ENCODE measurements around the gene TEN1.
A peak's percentile ranks its signal among the peaks of the same experiment; 100 is the strongest.

Gene TEN1

GRCh38 chr17:75976175-75976848 lies 2.7 kb upstream of the TEN1 start:
- DNase-seq (ENCODE audit: low spot score), result no peak

DNA sequence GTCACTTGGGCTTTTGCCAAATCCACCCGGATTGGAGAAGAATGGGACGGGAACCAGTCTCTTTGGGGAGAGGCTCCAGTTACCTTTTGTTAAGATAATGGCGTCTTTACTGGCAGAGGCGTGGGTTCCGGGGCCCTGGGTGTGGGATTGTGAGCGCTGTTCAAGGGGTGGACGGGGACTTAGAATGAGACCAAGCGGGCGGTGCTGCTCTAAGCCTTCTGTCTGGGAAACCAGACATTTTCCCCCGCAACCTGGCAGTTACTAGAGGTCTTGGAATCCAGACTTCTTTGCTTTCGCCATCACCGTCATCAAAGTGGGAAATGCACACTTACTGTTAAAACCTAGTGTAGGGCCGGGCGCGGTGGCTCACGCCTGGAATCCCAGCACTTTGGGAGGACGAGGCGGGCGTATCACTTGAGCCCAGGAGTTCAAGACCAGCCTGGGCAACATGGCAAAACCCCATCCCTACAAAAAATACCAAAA lies 706 bp downstream of the TEN1 start:
- no peak for DNase-seq (ENCODE audit: low spot score)

DNA sequence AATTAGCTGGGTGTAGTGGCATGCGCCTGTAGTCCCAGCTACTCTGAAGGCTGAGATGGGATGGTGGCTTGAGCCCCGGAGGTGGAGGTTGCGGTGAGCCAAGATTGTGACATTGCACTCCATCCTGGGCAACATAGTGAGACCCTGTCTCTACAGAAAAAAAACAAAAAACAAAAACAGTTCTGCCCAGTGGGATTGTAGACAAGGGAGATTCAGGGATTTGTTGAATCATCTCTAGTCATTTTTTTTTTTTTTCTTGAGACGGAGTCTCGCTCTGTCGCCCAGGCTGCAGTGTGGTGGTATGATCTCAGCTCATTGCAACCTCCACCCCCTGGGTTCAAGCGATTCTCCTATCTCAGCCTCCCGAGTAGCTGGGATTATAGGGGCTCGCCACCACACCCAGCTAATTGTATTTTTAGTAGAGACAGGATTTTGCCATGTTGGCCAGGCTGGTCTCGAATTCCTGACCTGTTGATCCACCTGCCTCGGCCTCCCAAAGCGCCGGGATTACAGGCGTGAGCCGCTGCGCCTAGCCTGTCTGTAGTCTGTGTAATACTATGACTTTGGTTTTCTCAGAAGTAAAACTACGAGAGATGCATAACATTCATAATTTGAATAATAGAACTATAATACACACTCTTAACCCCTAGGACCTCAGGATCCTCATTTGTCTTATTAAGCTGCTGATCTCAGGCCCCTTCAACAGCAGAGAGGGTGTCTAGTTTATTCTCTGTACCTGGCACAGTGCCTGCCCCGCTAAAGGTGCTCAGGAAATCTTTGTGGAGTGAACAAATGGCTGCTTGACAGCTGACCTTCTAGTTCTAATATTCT lies 1.4 kb downstream of the TEN1 start:
- no peak for DNase-seq (ENCODE audit: low spot score)

DNA sequence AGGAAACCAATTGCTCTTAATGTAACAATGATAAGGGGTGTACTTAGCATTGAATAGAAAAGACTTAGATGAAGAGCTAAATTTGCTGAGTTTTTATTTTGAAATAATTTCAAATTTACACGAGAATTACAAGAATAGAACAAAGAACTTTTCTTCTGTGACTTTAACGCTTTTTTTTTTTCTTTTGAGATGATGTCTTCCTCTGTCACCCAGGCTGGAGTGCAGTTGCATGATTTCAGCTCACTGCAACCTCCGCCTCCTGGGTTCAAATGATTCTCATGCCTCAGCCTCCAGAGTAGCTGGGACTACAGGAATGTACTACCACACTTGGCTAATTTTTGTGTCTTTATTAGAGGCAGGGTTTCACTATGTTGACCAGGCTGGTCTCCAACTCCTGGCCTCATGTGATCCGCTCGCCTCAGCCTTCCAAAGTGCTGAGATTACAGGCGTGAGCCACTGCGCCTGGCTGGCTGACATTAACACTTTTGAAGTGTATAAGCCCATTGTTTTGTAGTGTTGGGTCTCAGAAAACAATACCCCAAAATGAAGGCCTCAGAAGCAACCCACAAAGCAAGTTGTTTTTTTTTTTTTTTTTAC lies 2.1 kb downstream of the TEN1 start:
- DNase-seq (ENCODE audit: low spot score), result no peak

DNA sequence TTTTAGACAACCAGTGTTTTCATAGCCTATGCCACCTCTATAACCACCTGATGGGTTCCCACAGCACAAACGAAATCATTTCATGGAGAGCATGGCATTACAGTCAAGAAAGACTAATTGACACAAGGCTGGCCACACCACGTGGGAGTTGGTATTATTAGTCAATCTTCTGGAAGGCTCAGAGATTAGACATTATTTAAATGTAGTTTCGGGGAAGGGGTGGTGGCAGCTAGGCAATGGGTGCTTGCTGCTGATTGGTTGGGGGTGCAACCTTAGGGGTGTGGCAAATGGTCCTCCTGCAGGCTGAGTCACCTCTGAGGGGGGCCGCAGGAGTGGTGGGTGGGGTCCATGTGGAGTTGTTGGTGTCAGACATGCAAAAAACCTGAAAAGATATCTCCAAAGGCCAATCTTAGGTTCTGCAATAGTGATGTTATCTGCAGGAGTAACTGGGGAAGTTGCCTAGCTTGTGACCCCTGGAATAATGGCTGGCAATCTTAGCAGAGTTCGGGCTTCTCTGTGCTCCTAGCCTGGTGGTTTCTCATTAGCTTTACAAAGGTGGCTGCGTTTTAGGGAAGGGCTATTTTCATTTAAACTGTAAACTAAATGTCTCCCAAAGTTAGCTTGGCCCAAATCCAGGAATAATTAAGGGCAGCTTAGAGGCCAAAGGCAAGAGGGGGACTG lies 4.6 kb downstream of the TEN1 start:
- DNase-seq (ENCODE audit: low spot score), result no peak

DNA sequence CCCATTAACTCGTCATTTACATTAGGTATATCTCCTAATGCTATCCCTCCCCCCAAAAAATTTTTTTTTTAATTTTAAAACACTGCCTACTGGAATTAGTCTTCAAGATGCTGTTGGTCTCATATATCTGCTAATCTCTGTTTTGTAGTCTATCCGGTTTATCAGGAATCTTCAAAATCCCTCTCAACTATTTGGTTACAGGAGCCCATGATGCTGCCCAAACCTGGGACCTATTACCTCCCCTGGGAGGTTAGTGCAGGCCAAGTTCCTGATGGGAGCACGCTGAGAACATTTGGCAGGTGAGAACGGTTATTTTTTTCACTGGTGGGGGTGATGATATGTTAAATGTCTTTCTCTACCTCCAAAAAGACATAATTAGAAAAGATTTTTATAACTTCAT lies 6.9 kb downstream of the TEN1 start:
- DNase-seq (ENCODE audit: low spot score), result no peak

DNA sequence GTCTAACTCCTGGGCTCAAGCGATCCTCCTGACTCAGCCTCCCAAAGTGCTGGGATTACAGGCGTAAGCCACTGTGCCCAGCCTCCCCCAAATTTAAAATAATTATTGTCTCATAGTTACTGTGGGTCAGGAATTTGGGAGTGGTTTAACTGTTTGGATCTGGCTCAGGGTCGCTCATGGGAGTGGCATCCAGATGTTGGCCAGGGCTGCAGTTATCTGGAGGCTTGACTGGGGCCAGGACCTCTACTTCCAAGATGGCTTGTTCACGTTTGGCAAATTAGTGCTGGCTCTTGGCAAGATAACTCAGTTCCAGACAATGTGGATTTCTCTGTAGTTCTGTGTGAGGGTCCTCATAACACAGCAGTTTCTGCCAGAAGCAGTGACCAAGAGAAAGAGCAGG lies 8.0 kb downstream of the TEN1 start:
- DNase-seq (ENCODE audit: low spot score), result no peak

DNA sequence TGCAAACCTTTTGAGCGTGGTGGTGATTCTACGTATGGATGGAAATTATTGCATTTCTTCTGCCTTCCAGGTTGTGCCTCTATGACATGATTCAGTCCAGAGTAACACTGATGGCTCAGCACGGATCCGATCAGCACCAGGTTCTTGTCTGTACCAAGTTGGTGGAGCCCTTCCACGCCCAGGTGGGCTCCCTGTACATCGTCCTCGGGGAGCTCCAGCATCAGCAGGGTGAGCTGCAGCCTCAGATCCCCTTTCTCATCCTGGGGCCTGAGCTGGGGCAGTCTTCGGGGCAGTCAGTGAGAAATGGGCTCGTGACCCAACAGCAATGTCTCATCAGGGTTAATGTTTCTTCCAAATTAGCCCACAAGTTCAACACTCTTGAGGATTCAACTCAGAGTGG lies 12.4 kb downstream of the TEN1 start:
- DNase-seq (ENCODE audit: low spot score), result no peak

DNA sequence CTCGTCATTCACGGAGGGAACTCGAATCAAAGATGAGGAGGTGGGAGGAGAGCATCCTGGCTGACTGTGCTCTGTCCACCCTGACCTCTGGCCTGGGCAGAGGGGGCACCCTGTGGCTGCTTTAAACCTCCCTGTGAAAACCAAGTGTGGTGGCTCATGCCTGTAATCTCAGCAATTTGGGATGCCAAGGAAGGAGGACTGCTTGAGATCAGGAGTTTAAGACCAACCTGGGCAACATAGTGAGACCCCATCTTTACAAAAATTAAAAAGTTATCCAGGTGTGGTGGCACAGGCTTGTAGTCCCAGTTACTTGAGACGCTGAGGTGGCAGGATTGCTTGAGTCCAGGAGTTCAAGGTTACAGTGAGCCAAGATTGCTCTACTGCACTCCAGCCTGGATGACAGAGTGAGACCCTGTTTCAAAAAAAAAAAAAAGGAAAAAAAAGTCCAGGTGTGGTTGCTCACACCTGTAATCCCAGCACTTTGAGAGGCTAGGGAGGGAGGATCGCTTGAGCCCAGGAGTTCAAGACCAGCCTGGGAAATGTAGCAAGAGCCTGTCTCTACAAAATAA lies 15.8 kb downstream of the TEN1 start:
- no peak for DNase-seq (ENCODE audit: low spot score)

DNA sequence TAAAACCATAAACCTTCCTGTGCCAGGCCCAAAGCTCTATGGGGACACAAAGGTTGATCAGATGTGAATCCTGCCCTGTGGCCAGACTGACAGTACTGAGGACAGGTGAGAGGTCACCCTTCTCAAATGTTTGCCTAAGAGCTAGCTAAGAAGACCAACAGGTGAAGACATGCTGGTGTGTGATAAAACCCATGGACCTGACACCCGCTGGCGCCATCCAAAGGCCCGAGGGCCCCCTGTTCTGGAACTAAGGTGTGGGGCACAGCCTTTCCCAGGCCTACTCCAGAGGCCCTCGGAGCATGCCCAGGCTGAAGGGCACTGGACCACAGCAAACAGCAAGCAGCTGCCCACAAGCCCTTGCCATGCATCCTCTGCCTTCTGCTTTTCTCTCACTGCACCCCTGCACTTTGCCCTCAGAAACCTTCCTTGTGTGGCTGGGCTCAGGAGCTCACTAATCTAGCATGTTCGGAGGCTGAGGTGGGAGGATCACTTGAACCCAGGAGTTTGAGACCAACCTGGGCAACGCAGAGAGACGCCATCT lies 16.4 kb downstream of the TEN1 start:
- no peak for DNase-seq (ENCODE audit: low spot score)

DNA sequence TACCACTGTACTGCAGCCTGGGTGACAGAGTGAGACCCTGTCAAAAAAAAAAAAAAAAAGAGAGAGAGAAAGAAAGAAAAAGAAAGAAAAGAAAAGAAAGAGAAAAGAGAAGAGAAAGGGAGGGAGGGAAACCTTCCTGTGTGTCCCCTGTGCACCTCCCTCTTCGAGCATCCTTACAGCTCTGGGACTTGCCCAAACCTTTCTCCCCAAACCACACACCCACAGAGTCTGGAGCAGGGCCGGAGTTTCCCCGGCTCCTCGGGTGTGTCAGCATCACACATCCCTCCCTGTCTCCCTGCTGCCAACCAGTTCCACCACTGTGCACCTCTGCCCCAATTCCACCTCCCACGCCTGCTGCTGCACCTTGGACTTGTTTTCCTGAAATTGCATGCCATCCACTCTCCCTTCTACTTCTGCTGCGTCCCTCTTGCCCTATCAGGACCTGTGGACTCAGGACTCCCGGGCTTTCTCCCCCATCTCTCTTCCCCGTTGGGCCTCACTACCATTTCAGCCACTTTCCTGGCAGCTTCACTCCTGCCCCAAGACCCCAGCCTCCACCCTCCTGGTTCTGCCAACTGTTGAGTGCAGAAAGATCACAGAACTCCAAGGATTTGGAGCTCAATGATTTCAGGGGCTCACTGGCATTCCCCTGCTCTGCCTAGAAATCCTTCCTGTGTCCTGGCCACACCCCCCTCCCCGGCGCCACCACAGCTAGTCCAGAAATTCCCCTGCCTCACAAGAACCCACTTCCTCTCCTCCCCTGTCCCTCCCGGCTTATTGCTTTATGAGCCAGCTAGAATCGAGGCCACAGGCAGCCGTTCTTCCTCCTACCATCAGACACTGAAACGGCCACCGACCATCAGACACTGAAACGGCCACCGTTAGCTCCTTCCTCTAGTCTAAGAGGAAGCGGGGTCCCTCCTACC lies 17.9 kb downstream of the TEN1 start:
- no peak for DNase-seq (ENCODE audit: low spot score)

- no peak for DNase-seq (ENCODE audit: low spot score)
Observed at GRCh38 chr17:75998327-75998795, 19.3 kb downstream of the TEN1 start.

GRCh38 chr17:76000016-76000754 lies 21.1 kb downstream of the TEN1 start:
- peak; percentile 71 for DNase-seq (ENCODE audit: low spot score)

GRCh38 chr17:76000755-76001521 lies 21.9 kb downstream of the TEN1 start, which contains the start of gene CDK3:
CDK3 (plus strand) TSS chr17:76000855; CDS start chr17:76001426, 571 bp downstream.
- DNase-seq (ENCODE audit: low spot score), result no peak

DNA sequence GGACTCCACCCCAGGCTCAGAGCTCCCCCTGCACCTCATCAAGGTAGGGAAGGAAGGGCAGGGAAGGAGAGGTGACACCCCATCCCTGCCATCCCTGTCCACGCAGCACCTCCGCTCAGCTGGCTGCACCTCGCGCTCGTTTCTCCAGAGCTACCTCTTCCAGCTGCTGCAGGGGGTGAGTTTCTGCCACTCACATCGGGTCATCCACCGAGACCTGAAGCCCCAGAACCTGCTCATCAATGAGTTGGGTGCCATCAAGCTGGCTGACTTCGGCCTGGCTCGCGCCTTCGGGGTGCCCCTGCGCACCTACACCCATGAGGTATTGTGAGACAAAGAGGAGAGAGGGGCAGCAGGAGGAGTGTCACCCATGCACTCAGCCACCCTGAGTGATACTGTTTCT lies 23.1 kb downstream of the TEN1 start:
- no peak for DNase-seq (ENCODE audit: low spot score)

GRCh38 chr17:76003915-76004314 lies 24.9 kb downstream of the TEN1 start:
- DNase-seq (ENCODE audit: low spot score), result no peak

- no peak for DNase-seq (ENCODE audit: low spot score)
Observed at GRCh38 chr17:76004750-76005262, 25.8 kb downstream of the TEN1 start.
